ENCODE results near the gene GUCA1A. TPM values are rescaled to one million over a fixed set of nuclear protein-coding genes. Genes with fewer than 3 reads are reported as not detected.

The GUCA1A gene
- total RNA-seq, 1 experiment from 2014 or later, result not detected

- H3K27me3 ChIP-seq (ENCODE audit: low read length), result no peaks in the 10 kb centered on the region
- ATAC-seq, result peak; percentile 23
These were observed 53.0 kb downstream of the GUCA1A start for GRCh38 chr6:42226161-42226611.

GRCh38 chr6:42226645-42227143 lies 53.5 kb downstream of the GUCA1A start:
- DNase-seq (peak; percentile 100), ATAC-seq (peak; percentile 77)
- no peak for TF ChIP-seq CTCF (conservative IDR thresholded peaks at IDR 0.05; ENCODE audit: low read depth, low read length)
- no peak for TF ChIP-seq EZH2 (IDR thresholded peaks at IDR 0.05; ENCODE audit: low read length, unreplicated experiment)
- no peak for TF ChIP-seq EZH2phosphoT487 (IDR thresholded peaks at IDR 0.05; ENCODE audit: borderline replicate concordance, low read length)
- no peaks in the 10 kb centered on the region for H4K20me1 ChIP-seq (ENCODE audit: low read length)
- no peak overlapping the region for H2AFZ ChIP-seq (ENCODE audit: low read length)
- H3K27me3 ChIP-seq (ENCODE audit: low read length), result no peaks in the 10 kb centered on the region
- H3K4me3 ChIP-seq (ENCODE audit: low read length), result peak overlapping the region; percentile 39
- intact Hi-C loops (cut with micrococcal nuclease), result loop anchor here (1.0 to 10.0 kb wide), 3 partner anchors 9 to 442 kb away; partner anchors contain the start of genes MRPS10, PRICKLE4 and TOMM6
- BruUV-seq (replicated peaks), result no TSS peak
- peak overlapping the region; percentile 98 for H3K27ac ChIP-seq (ENCODE audit: low read length)
- peak overlapping the region; percentile 85 for H3K4me2 ChIP-seq (ENCODE audit: low read length)
- H3K9me3 ChIP-seq (ENCODE audit: low read length), result no peaks in the 10 kb centered on the region
- H3K4me1 ChIP-seq (ENCODE audit: insufficient read depth, low read length), result peaks cover 83% of the 10 kb centered on the region
- H3K9ac ChIP-seq (ENCODE audit: low read length), result peak overlapping the region; percentile 91
- peaks cover 25% of the 10 kb centered on the region for H3K79me2 ChIP-seq (ENCODE audit: low read length)
- ChIA-PET POLR2A (ENCODE audit: unreplicated experiment) (interaction anchor here (0.6 to 1.4 kb wide), 4 partner anchors 12 to 646 kb away, joined by 3 to 7 read pairs (median 4); no protein-coding TSS in a partner anchor), CTCF (interaction anchor here (0.6 to 1.6 kb wide), 7 partner anchors 12 to 321 kb away, joined by 3 to 15 read pairs (median 3); no protein-coding TSS in a partner anchor)
- peaks cover 11% of the 10 kb centered on the region for H3K36me3 ChIP-seq (ENCODE audit: low read depth, low read length)
- peaks cover 22% of the 10 kb centered on the region for H3F3A ChIP-seq (ENCODE audit: low read length, unreplicated experiment)
- no peaks in the 10 kb centered on the region for H3K9me2 ChIP-seq (replicated peaks; ENCODE audit: low read length)

More at GRCh38 chr6:42226161-42226611, 53.0 kb downstream of the GUCA1A start:
- peak overlapping the region; percentile 85 for H3K4me2 ChIP-seq (ENCODE audit: low read length)
- no peaks in the 10 kb centered on the region for H3K9me2 ChIP-seq (replicated peaks; ENCODE audit: low read length)
- peak overlapping the region; percentile 98 for H3K27ac ChIP-seq (ENCODE audit: low read length)
- H3K4me1 ChIP-seq (ENCODE audit: insufficient read depth, low read length), result peaks cover 88% of the 10 kb centered on the region
- H3K36me3 ChIP-seq (ENCODE audit: low read depth, low read length), result peaks cover 11% of the 10 kb centered on the region
- intact Hi-C loops (cut with micrococcal nuclease), result loop anchor here (1.0 to 10.0 kb wide), 2 partner anchors 28 to 441 kb away; partner anchors contain the start of genes PRICKLE4 and TOMM6
- H3K79me2 ChIP-seq (ENCODE audit: low read length), result peaks cover 25% of the 10 kb centered on the region
- H3K4me3 ChIP-seq (ENCODE audit: low read length), result peak overlapping the region; percentile 39
- ChIA-PET CTCF (interaction anchor here (0.6 to 1.6 kb wide), 4 partner anchors 12 to 348 kb away, joined by 3 to 5 read pairs (median 4); no protein-coding TSS in a partner anchor), POLR2A (ENCODE audit: unreplicated experiment) (interaction anchor here (0.7 to 1.4 kb wide), 2 partner anchors 11 to 53 kb away, joined by 7 read pairs; no protein-coding TSS in a partner anchor)
- no peak for TF ChIP-seq EZH2phosphoT487 (IDR thresholded peaks at IDR 0.05; ENCODE audit: borderline replicate concordance, low read length)
- H3F3A ChIP-seq (ENCODE audit: low read length, unreplicated experiment), result peaks cover 22% of the 10 kb centered on the region
- H4K20me1 ChIP-seq (ENCODE audit: low read length), result no peaks in the 10 kb centered on the region
- TSS peak; percentile 76 for BruUV-seq (replicated peaks)
- H3K9ac ChIP-seq (ENCODE audit: low read length), result peak overlapping the region; percentile 91
- peak; percentile 54 for DNase-seq
- no peaks in the 10 kb centered on the region for H3K9me3 ChIP-seq (ENCODE audit: low read length)
- H2AFZ ChIP-seq (ENCODE audit: low read length), result no peak overlapping the region

DNA sequence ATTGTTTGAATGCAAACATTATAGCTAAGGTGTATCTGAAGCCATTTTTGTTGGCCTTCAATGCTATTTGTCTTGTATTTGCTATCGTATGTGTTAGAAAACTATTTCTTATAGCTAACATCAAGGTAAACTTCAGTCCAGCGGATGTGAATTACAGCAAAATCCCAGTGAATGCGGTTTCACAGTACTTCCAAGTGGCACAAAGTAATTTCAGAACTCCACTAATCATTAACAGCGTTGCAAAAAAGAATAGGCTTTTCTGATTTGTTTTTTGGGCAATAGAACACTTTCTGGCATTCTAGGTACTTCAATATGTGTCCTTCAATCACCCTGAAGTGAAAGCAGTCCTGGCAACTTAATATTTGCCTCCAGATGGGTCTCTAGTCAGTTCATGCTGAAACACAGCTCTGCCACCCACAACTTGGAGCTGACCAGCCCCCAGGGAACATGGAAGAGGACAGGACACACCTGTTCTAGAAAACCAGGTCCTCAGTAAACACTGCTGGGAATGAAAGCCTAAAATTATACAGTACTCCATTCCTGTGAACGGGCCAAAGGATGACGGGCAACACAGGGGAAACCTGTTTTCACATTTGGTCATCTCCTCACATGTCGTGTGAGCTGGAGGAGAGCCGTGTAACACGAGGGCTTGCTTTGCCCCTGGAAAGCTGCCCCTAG lies 54.1 kb downstream of the GUCA1A start:
- intact Hi-C loops (cut with micrococcal nuclease), result loop anchor here (1.0 to 10.0 kb wide), 2 partner anchors 10 to 443 kb away; partner anchors contain the start of genes MRPS10, PRICKLE4 and TOMM6
- H3K4me1 ChIP-seq (ENCODE audit: insufficient read depth, low read length), result peaks cover 78% of the 10 kb centered on the region

More for the DNA sequence above, 54.1 kb downstream of the GUCA1A start:
- no peaks in the 10 kb centered on the region for H3K9me2 ChIP-seq (replicated peaks; ENCODE audit: low read length)
- H3K36me3 ChIP-seq (ENCODE audit: low read depth, low read length), result peaks cover 11% of the 10 kb centered on the region
- ChIA-PET POLR2A (ENCODE audit: unreplicated experiment) (interaction anchor here (0.6 to 1.4 kb wide), 5 partner anchors 12 to 645 kb away, joined by 3 to 7 read pairs (median 4); no protein-coding TSS in a partner anchor), CTCF (interaction anchor here (0.6 to 1.6 kb wide), 6 partner anchors 13 to 320 kb away, joined by 3 to 15 read pairs (median 4); no protein-coding TSS in a partner anchor)
- ATAC-seq (no peak), DNase-seq (peak; percentile 82)
- H3K9me3 ChIP-seq (ENCODE audit: low read length), result no peaks in the 10 kb centered on the region
- peak overlapping the region; percentile 91 for H3K9ac ChIP-seq (ENCODE audit: low read length)
- peaks cover 22% of the 10 kb centered on the region for H3F3A ChIP-seq (ENCODE audit: low read length, unreplicated experiment)
- H3K4me3 ChIP-seq (ENCODE audit: low read length), result peak overlapping the region; percentile 45
- TSS peak; percentile 47 for BruUV-seq (replicated peaks)
- peak overlapping the region; percentile 98 for H3K27ac ChIP-seq (ENCODE audit: low read length)
- TF ChIP-seq CTCF (conservative IDR thresholded peaks at IDR 0.05; ENCODE audit: low read depth, low read length) (no peak), EZH2phosphoT487 (IDR thresholded peaks at IDR 0.05; ENCODE audit: borderline replicate concordance, low read length) (no peak), EZH2 (IDR thresholded peaks at IDR 0.05; ENCODE audit: low read length, unreplicated experiment) (no peak)
- no peak overlapping the region for H2AFZ ChIP-seq (ENCODE audit: low read length)
- H3K27me3 ChIP-seq (ENCODE audit: low read length), result no peaks in the 10 kb centered on the region
- peaks cover 25% of the 10 kb centered on the region for H3K79me2 ChIP-seq (ENCODE audit: low read length)
- no peaks in the 10 kb centered on the region for H4K20me1 ChIP-seq (ENCODE audit: low read length)
- H3K4me2 ChIP-seq (ENCODE audit: low read length), result peak overlapping the region; percentile 85
